ENCODE measurements around the gene SLC35E1.

SLC35E1 gene

GRCh38 chr19:16586477-16586871 lies 14.3 kb upstream of the SLC35E1 start:
- H3K36me3 ChIP-seq (ENCODE audit: insufficient read depth, low read depth, low read length): no peaks in the 10 kb centered on the region
- H3K27ac ChIP-seq (ENCODE audit: low read length): no peak overlapping the region
- no peaks in the 10 kb centered on the region for H3K27me3 ChIP-seq (ENCODE audit: insufficient read depth, low read length)
- peaks cover 35% of the 10 kb centered on the region for H3K4me1 ChIP-seq (ENCODE audit: insufficient read depth, low read length)
- H3K4me3 ChIP-seq (ENCODE audit: low read length): no peak overlapping the region
- no peak overlapping the region for H3K9ac ChIP-seq (ENCODE audit: low read depth, low read length)
- no peaks in the 10 kb centered on the region for H3K9me3 ChIP-seq (ENCODE audit: insufficient read depth, low read depth, low read length)

DNA sequence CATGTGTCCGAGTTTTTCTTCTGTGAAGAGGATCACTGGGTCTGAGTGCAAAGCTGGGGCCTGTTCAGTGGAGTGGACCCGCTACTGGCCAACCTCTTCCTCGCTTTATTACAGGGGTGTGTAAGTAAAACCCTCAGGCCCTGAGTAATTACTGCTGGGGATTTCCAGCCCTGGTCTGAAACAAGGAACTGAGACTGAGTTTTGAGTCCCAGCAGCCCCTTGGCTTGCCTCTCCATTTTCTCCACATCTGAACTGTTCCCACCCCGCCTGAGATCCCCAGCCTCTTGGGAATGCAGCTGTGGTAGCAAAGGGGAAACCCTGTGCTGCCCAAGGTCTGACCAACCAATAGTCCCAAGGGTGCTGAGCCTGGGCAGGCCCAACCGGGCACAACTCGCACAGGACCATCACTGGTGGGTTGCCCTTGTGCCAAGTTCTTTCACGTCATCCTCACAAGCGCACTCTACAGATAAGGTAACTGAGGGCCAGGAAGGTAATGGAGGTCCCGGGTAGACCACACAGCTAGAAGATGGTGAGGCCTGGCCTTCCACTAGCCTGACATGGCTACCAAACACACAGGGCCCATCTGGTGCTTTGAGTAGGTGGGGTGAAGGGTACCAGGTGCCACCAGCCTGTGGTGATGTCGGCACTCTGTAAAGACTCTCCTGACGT lies 13.7 kb upstream of the SLC35E1 start:
- Histone ChIP-seq H3K4me3 (ENCODE audit: low read length) (no peak overlapping the region), H3K27me3 (ENCODE audit: insufficient read depth, low read length) (no peaks in the 10 kb centered on the region), H3K36me3 (ENCODE audit: insufficient read depth, low read depth, low read length) (no peaks in the 10 kb centered on the region), H3K4me1 (ENCODE audit: insufficient read depth, low read length) (peaks cover 33% of the 10 kb centered on the region), H3K9ac (ENCODE audit: low read depth, low read length) (0 out of 2 replicates have a peak overlapping the region, but pooled peaks have one; percentile 5), H3K9me3 (ENCODE audit: insufficient read depth, low read depth, low read length) (no peaks in the 10 kb centered on the region), H3K27ac (ENCODE audit: low read length) (peak overlapping the region; percentile 55)

DNA sequence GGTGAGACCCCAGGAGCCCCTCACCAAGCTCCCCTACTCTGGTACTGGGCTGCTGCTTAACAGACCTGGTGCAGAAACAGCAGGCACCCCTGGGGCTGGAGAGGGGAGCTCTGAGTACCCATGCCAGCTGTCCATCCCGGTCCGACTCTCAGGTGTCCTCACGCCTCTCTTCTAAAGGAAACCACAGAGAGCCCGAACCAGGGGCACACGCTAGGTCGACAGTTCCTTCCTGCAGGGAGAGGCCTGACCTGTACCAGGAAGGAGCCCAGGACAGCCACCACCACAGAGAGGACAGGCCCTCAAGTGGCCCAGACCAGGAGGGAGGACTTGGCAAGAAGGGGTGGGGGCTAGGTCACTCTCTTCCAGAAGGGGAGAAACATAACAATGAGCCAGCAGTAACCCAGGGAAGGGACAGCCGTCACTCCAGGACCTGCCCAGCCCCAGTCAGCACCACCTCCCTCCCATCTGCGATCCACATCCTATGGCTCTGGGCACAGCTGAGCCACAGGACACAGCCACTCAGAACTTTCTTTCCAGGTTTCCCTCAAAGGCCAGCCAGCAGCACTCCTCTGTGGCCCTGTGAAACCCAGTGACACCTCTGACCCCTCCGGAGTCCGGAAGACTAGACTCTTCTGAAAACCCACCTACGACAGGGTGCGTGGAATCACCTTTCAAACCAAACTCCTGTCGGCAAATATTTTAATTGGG lies 13.0 kb upstream of the SLC35E1 start:
- Histone ChIP-seq H3K9me3 (ENCODE audit: insufficient read depth, low read depth, low read length) (no peaks in the 10 kb centered on the region), H3K27me3 (ENCODE audit: insufficient read depth, low read length) (no peaks in the 10 kb centered on the region), H3K4me3 (ENCODE audit: low read length) (peak overlapping the region; percentile 57; the same call in 1 of the 2 replicates), H3K36me3 (ENCODE audit: insufficient read depth, low read depth, low read length) (no peaks in the 10 kb centered on the region), H3K4me1 (ENCODE audit: insufficient read depth, low read length) (peaks cover 33% of the 10 kb centered on the region), H3K27ac (ENCODE audit: low read length) (peak overlapping the region; percentile 55), H3K9ac (ENCODE audit: low read depth, low read length) (peak overlapping the region; percentile 5; the same call in 1 of the 2 replicates)

DNA sequence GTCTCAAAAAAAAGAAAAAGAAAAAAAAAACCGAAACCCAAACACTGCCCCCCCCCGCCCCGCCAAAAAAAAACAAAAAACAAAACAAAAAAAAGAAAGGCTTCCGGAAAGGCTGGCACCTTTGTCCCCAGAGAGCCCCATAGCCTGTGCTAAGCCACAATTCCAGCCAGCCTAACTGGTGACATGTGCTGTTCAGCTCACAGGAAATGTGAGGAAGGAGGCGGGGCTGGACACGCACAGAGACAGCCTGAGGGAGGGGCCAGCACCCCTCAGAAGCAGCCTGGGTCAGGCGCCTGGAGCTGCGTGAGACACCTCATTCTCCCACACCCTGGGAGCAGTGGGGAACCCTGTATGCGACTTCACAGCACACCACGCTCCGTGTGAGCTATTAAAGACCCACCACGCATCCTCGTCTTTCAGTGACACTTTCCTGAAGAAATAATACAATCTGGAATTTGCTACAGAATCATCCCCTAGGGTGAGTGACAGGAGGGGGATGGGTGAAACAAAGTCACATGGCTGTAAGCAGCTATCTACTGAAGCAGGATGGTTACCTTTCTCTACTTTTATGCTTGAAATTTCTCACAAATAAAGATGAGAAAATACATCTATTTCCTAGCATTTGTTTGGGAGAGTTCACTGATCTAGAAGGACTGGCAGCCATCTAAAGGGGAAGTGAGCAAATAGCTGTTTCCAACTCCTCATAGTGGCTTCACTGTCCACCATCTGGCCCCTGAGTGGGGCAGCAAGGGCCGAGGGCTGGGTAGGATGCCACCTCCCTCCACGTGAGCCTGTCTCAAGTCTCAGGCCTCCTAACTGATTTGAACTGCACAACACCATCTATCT lies 12.3 kb upstream of the SLC35E1 start:
- Histone ChIP-seq H3K27me3 (ENCODE audit: insufficient read depth, low read length) (no peaks in the 10 kb centered on the region), H3K36me3 (ENCODE audit: insufficient read depth, low read depth, low read length) (0 out of 2 replicates have a peak, but pooled peaks cover under 1% of the 10 kb centered on the region), H3K4me3 (ENCODE audit: low read length) (peak overlapping the region; percentile 57), H3K27ac (ENCODE audit: low read length) (no peak overlapping the region), H3K9me3 (ENCODE audit: insufficient read depth, low read depth, low read length) (no peaks in the 10 kb centered on the region), H3K4me1 (ENCODE audit: insufficient read depth, low read length) (peaks cover 33% of the 10 kb centered on the region), H3K9ac (ENCODE audit: low read depth, low read length) (peak overlapping the region; percentile 5; the same call in 1 of the 2 replicates)

- Histone ChIP-seq H3K4me3 (ENCODE audit: low read length) (no peak overlapping the region), H3K36me3 (ENCODE audit: insufficient read depth, low read depth, low read length) (0 out of 2 replicates have a peak, but pooled peaks cover 4% of the 10 kb centered on the region), H3K27me3 (ENCODE audit: insufficient read depth, low read length) (no peaks in the 10 kb centered on the region), H3K4me1 (ENCODE audit: insufficient read depth, low read length) (peaks cover 25% of the 10 kb centered on the region), H3K27ac (ENCODE audit: low read length) (no peak overlapping the region), H3K9ac (ENCODE audit: low read depth, low read length) (no peak overlapping the region), H3K9me3 (ENCODE audit: insufficient read depth, low read depth, low read length) (no peaks in the 10 kb centered on the region)
Observed at GRCh38 chr19:16582486-16583261, 10.5 kb upstream of the SLC35E1 start.

DNA sequence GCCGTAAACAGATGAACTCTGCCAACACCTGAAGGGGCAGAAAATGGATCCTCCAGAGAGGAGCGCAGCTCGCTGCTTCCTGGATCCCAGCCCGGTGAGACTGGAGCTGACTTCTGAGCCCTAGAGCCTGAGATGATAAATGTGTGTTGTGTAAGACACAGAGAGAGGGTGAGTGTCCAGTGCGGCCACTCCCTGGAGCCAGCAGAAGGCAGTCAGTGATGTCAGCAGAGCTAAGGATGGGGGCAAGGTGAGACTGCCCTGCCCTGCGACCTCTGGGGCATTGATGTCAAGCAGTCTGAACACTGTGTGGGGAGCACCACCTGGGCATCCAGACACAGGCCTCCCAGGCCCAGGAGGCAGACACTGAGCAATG lies 9.7 kb upstream of the SLC35E1 start:
- H3K27me3 ChIP-seq (ENCODE audit: insufficient read depth, low read length): no peaks in the 10 kb centered on the region
- 0 out of 2 replicates have a peak, but pooled peaks cover 7% of the 10 kb centered on the region for H3K36me3 ChIP-seq (ENCODE audit: insufficient read depth, low read depth, low read length)
- no peak overlapping the region for H3K27ac ChIP-seq (ENCODE audit: low read length)
- no peak overlapping the region for H3K4me3 ChIP-seq (ENCODE audit: low read length)
- peaks cover 18% of the 10 kb centered on the region for H3K4me1 ChIP-seq (ENCODE audit: insufficient read depth, low read length)
- H3K9ac ChIP-seq (ENCODE audit: low read depth, low read length): no peak overlapping the region
- no peaks in the 10 kb centered on the region for H3K9me3 ChIP-seq (ENCODE audit: insufficient read depth, low read depth, low read length)

DNA sequence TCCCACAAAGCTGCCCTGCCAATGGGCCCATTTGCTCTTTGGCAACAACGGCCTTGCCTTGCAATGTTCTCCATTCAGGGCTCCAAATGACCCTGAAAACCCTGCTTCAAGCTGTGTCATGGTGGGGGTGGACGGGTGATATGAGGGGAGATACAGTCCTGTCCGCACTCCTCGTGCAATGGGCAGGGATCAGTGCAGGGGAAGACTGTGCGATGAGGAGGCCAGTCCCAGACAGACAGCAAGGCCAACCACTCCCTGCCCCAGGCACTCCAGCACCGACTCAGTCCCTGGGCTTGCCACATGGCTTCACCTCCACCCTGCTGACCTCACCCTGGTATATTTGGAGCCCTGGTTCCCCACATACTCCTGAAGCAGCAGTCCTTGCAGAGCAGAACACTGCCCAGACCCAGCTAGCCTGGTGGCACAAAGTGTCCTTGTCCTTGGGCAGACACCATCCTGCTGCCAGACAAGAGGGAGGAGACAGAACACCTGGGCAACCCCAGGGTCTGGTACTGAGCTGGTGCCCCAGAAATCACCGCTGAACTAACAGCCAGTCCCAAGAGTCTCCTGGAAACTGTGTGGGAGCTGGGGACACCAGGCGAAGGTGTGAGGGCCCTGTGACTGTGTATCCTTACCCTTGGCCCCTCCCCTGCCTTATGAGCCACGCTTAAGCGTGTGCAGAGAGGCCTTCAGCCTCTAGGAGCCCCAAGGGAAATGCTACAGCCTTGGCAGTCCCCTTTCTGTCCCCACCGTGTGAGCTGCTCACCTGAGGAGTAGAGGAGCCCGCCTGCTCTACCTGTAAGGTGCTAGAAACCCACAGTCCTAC lies 9.1 kb upstream of the SLC35E1 start:
- Histone ChIP-seq H3K4me3 (ENCODE audit: low read length) (no peak overlapping the region), H3K9ac (ENCODE audit: low read depth, low read length) (no peak overlapping the region), H3K36me3 (ENCODE audit: insufficient read depth, low read depth, low read length) (0 out of 2 replicates have a peak, but pooled peaks cover 13% of the 10 kb centered on the region), H3K4me1 (ENCODE audit: insufficient read depth, low read length) (peaks cover 16% of the 10 kb centered on the region), H3K9me3 (ENCODE audit: insufficient read depth, low read depth, low read length) (no peaks in the 10 kb centered on the region), H3K27ac (ENCODE audit: low read length) (no peak overlapping the region), H3K27me3 (ENCODE audit: insufficient read depth, low read length) (no peaks in the 10 kb centered on the region)

- Histone ChIP-seq H3K9ac (ENCODE audit: low read depth, low read length) (no peak overlapping the region), H3K9me3 (ENCODE audit: insufficient read depth, low read depth, low read length) (no peaks in the 10 kb centered on the region), H3K27ac (ENCODE audit: low read length) (no peak overlapping the region), H3K36me3 (ENCODE audit: insufficient read depth, low read depth, low read length) (peaks cover 32% of the 10 kb centered on the region), H3K4me3 (ENCODE audit: low read length) (no peak overlapping the region), H3K4me1 (ENCODE audit: insufficient read depth, low read length) (peaks cover 4% of the 10 kb centered on the region), H3K27me3 (ENCODE audit: insufficient read depth, low read length) (no peaks in the 10 kb centered on the region)
Observed at GRCh38 chr19:16579381-16579780, 7.2 kb upstream of the SLC35E1 start.

GRCh38 chr19:16577531-16577985 lies 5.3 kb upstream of the SLC35E1 start:
- no peak overlapping the region for H3K4me3 ChIP-seq (ENCODE audit: low read length)
- H3K27me3 ChIP-seq (ENCODE audit: insufficient read depth, low read length): no peaks in the 10 kb centered on the region
- H3K9ac ChIP-seq (ENCODE audit: low read depth, low read length): no peak overlapping the region
- H3K36me3 ChIP-seq (ENCODE audit: insufficient read depth, low read depth, low read length): peaks cover 35% of the 10 kb centered on the region
- H3K27ac ChIP-seq (ENCODE audit: low read length): no peak overlapping the region
- no peaks in the 10 kb centered on the region for H3K4me1 ChIP-seq (ENCODE audit: insufficient read depth, low read length)
- no peaks in the 10 kb centered on the region for H3K9me3 ChIP-seq (ENCODE audit: insufficient read depth, low read depth, low read length)

GRCh38 chr19:16576690-16577530 lies 4.7 kb upstream of the SLC35E1 start:
- peaks cover 35% of the 10 kb centered on the region for H3K36me3 ChIP-seq (ENCODE audit: insufficient read depth, low read depth, low read length)
- H3K4me3 ChIP-seq (ENCODE audit: low read length): no peak overlapping the region
- H3K4me1 ChIP-seq (ENCODE audit: insufficient read depth, low read length): no peaks in the 10 kb centered on the region
- H3K27ac ChIP-seq (ENCODE audit: low read length): no peak overlapping the region
- no peaks in the 10 kb centered on the region for H3K27me3 ChIP-seq (ENCODE audit: insufficient read depth, low read length)
- no peaks in the 10 kb centered on the region for H3K9me3 ChIP-seq (ENCODE audit: insufficient read depth, low read depth, low read length)
- H3K9ac ChIP-seq (ENCODE audit: low read depth, low read length): no peak overlapping the region

All from iPS-20b (cell line).